SHP77 treated with DMSO at 0.1 percent for 48 hours (cell line): ENCODE results near the gene AOPEP.

Source experiments
- DNase-seq: peaks from one replicate; lab custom pipeline; 2025; lab: John Stamatoyannopoulos, UW

The AOPEP gene

DNA sequence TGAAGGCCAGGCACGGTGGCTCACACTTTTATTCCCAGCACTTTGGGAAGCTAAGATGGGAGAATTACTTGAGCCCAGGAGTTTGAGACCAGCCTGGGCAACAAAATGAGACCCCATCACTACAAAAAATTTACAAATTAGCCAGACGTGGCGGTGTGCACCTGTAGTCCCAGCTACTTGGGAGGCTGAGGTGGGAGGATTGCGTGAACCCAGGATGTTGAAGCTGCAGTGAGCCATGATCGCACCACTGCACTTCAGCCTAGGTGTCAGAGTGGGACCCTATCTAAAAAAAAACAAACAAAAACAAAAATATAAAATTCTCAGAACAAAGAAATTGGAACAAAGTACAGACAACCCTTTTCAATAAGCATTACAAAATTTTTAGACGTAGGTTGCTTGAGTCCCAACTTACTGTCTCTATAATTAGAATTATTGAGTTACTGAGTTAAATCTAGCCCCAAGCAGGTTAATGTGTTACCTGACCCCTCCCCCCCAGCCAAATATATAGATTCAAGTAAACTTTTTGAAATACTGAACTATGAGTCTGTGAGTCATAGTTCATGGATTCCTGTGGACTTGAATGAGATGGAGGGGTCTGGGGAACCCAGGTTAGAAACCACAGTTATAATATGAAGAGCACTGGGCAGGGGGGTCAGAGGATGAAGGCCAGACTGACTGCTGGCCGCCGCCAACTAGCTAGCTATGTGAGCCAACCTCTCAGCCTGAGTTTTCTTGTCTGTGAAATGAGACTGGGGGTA is 173.1 kb downstream of the AOPEP start:
- DNase-seq: no peak

DNA sequence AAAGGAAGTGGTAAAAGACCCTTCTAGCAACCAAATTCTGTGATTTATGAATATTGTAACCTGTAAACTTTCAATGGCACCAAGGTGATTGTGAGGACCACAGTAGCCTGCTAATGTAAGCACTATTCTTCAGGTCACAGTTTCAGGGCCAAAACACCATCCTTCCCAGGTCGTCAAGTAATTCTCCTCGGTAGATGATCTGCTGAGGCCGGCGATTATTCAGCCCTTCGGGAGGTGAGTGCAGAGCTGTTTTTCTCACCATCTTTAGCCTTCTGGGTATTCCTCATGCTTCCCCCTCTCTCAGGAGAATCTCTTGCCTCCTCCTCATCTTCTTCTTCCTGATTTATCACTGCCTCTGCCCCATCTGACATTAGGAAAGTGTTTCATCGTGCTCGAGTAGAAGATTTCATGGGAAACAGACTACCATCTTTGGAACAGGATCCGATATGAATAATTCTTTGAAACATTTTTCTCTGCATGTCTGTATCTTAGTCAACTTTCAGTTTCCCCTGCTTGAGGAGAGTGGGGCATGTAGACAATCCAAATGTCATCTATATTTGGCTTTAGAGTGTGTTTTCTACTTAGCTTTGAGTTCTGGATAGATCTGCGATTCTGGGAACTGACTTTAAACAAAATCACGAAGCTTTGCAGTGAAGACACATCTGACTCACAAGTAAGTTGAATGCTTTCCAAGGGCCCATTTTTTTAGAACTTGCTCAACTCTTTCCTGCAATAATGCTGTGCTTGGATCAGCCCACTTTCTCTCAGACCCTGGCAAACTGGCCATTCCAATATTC is 173.9 kb downstream of the AOPEP start:
- no peak for DNase-seq

DNA sequence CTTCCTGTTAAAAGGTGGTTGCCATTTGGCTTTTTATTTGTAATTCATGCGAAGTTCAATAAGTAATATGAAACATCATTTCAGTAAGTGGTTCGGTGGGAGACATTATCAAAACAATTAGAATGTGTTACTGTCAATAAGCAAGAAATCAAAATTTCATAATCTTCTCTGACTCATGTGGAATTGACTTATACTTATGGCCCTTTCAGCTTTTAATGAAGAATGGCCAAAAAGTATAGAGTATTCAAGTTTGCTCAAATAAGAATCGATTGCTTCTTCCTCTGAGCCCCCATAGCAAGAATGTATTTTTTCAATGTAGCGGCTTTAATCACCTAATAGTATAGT is 174.5 kb downstream of the AOPEP start:
- DNase-seq: no peak

DNA sequence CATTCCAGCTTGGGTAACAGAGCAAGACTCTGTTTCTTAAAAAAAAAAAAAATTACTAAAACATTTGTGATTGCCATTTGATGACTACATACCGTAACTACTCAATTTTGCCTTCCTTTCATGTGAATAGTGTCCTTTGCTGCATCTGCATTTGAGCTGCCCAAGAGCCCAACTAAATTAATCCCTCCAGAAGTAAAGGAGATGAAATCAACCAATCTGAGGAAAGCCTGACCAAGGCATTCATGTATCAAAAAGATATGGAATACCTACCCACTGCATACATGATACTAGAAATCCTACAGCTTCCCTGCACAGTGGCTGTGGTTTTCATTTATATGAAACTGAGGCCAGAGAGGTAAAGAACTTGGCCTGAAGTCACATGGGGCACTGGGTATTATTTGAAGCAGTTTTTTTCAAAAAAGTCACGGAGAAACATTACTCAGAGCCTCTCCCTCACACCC is 177.5 kb downstream of the AOPEP start:
- DNase-seq: no peak

DNA sequence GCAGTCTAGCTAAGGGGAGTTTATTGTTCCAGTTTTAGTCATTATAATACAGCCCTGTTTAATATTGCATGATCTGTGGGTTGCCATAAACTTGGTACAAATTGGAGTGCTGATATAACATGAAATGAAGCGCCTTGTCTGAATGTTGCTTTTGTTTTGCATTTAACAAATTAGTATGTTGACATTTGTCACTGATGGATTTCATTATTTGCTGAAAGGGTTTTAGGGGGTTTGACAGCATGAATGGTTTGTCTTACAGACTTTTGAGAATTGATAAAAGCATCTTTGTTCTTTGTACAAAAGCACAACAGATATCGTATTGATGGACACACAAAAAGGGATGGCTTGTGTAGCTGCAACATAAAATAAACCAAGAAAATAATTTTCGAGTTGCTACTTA is 178.3 kb downstream of the AOPEP start:
- DNase-seq: no peak

DNA sequence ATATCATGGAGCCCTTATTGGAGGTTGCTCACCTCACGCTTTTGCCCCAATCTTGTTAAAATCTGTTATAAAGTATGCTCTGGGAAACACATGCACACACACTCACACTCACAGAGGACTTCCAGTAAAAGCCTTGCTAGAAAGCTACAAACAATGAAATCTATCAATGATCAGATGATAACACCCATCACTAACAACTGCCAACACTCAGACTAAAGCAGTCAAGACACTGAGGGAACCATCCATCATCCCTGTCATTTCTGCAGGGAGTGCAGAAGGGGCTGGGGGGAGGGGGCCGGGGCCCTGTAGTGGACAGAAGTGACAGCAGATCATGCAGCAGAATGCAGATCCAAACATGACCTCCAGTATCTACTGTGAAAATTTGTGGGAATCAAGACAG is 179.1 kb downstream of the AOPEP start:
- DNase-seq: no peak

DNA sequence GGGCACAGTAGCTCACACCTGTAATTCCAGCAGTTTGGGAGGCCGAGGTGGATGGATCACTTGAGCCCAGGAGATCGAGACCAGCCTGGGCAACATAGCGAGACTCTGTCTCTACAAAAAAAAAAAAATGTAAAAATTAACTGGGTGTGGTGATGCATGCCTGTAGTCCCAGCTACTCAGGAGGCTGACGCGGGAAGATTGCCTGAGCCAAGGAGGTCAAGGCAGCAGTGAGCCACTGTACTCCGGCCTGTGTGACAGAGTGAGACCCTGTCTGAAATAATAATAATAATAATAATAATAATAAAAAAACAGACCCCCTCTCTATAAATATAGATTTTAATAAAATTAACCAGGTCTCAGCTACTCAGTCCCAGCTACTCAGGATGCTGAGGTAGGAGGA is 179.7 kb downstream of the AOPEP start:
- no peak for DNase-seq

DNA sequence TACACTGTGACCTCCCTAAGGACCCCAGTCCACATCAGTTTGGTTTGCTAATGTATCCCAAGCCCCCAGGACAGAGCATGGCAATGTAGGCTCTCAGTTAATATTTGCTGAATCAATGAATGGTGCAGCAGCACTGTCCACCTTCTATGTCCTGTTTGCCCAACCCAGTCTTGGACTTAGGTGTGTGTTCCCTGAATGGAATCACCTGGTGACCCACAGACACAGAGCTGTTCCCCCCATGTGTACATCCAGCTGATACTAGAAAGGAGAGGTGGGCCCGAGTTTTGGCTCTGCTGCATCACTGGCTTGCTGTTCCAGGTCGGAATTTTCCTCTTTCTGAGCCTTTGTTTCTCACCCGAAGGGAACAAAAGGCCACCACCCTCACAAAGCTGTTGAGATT is 180.2 kb downstream of the AOPEP start:
- no peak for DNase-seq

DNA sequence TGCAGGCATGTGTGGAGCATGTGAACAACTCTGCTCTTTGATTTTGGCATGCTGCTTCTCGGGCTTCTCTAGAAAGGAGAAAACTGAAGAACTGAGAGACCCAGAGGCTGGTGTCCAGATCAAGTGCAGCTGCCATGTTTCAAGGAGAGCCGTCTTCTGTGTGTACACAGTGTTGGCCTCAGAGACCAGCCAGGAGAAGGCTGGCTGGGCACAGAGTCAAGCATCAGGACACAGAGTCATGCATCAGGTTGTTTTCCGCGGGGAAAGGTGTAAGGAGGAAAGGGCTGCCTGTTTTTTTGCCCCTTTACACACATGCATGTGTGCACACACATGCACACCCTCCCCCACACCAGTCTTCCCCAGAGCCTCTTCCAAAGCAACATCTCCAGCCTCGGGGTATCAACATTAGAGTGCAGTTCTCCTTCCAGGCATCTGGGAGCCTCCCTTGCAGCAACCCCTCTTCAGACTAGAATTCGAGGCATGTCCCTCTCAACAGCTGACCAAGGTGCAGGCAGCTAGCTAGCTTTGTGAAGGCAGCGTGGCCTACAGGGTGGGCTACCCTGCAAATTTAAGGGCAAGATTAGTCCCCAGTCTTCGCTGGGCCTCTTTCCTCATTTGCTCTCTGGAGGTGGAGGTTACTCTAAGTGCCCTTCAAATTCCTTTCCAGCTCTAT is 180.9 kb downstream of the AOPEP start:
- no peak for DNase-seq

DNA sequence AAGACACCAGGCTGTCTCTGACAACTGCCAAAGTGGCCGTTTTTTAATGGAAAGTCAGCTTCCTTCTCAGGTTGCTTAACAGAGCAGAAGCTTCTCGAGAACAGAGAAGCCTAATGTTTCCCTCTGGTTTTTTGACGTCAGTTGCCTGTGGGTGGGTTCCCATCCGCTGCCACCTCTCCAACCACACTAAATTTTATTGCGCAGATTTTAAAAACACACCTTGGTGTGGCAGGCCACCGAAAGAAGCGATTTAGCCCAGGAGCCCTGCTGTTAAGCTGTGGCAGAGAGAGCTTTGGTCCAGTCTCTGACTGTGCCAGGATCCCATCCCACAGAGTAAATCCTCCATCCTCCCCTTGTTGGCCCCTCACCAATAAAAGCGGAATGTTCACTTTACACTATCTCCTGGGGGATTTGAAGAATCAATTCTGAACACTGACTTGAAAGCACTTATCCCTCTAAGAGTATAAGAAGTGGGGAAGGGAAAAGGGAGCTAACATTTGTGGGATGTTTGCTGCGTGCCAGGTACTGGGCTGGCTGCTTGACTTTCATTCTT is 181.6 kb downstream of the AOPEP start:
- no peak for DNase-seq

DNA sequence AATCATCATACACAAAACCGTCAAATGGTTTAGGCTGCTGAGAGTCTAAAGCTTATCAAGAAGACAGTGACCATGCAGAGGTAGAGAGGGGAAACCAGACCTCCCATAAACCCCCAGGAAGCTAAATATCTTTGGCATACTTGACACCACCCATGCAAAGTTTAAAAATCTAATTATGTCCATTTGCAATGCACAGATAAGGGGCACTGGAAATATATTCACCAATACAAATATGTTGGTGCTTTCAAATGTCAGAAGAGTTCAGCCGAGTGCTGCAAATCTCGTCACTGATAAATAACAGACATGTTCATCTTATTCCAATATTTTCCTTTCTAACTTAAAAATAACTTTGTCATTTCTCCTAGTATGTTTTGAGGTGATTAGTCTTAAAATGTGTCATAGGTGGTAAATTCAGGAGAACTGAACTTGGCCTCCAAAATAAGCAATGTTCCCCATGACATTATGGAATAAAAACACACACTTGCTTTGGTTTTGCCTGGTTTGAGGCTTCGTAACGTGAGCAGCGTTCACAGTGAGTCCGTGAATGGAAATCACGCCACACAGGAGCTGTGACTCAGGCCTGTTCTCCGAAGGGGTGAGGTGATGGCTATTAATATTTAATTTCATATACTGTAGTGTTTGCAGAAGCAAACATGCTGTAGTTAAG is 182.2 kb downstream of the AOPEP start:
- peak; percentile 22 for DNase-seq

DNA sequence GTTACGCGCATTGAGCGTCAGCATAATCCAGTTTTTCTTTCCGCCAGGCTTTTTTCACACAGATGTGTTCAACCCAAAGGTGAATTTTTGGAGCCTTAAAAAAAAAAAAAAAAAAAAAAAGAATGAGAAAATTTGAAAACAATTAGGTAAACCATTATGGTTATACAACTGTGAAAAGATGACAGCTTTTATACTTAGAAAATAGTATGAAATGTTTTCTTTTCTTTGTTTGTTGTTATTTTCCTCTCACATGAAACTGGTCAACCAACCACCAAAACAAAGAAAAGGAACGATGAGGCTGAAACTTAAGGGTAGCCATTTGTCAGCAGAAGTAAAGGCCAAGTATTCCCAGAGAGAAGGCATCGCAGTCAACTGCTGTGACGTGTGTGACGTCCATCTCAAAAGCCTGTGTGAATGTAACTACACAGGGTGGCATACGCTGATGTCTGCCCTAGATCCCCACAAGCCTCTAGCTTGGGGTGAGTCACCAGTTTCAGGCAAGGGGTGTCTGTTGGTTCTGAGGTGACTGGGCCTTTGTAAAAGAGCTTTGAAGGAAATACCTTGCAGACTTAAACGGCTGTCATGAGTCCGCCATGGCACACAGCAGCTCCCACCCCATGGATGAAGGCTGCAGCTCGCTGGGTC is 182.9 kb downstream of the AOPEP start:
- no peak for DNase-seq

DNA sequence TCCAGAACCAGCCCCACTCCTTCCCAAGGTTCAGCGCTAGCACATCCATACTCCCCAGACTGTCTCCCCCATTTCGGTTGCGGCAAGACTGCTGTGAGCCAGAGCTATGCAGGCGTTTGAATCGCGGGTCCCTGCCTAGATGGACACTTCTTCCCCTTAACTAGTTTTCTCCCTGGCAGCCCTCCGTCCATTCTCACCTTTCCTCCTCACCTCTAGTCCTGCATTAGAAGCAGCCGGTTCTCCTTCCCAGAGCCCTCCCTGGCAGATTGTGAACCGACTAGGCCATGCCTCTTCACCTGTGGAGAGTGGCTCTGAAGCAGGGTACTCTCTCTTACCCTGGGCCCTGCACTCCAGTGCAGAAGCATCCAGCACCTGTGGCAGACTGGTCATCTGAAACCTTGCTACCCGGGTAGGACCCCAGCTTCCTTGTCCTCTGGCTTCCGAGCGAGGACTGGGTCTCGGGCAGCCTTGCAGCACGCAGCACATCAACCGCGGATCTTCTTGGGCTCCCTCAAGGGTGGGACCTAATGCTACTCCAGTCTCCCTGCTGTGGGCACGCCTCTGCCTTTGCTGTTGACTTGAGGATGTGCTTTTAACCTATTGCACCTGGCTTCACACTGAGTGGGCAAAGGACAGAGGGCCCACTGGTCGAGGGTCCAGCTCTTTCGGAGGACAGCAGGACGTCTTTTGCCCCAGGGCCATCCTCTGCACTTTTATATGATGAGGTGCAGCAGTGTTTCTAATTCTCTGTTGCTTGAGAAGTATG is 183.6 kb downstream of the AOPEP start:
- DNase-seq: no peak

DNA sequence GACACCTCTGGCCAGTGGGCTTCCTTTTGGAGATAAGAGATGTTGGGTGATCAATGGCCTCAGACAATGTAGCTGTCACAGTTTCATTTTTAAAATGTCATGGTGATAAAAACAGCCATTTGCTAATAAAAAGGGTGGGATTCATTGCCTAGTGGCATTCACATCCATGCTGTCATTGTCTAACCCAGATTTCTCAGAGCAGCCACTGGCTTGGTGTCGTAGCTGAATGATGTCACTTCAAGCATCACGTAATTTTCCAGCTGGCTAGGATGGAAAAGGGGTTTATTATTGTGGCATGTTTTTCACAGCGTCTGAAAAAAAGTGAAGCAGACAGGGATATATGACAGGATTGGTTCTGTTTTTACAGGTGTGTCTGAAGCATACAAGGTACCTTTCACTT is 184.7 kb downstream of the AOPEP start:
- no peak for DNase-seq

DNA sequence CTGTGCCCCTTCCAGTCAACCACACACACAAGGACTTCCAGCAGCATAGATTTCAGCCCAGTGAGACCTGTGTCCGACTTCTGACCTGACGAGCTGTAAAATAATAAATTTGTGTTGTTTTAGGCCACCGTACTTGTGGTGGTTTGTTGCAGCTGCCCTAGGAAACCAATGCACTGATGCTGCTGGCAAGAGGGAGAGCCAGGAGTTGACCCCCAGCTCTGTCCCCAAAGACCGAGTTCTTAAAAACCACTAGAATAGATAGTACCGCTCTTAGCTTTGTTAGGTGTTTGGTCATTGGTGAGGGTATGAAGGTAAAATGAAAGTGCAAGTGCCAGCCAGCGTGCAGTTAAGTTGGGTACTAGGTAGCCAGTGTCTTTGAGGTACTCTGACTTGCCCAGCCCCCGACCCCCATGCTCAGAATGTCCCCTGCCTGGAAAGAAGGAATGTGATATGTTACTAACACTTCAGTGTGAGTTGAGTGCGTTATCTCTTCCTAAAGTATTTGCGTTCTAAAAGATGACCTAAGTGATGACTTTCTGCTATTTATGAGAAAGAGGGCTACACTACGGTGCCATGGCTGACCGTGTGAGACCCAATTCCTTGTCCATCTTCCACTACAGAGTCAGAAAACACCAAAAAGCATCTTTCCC is 185.6 kb downstream of the AOPEP start:
- no peak for DNase-seq

DNA sequence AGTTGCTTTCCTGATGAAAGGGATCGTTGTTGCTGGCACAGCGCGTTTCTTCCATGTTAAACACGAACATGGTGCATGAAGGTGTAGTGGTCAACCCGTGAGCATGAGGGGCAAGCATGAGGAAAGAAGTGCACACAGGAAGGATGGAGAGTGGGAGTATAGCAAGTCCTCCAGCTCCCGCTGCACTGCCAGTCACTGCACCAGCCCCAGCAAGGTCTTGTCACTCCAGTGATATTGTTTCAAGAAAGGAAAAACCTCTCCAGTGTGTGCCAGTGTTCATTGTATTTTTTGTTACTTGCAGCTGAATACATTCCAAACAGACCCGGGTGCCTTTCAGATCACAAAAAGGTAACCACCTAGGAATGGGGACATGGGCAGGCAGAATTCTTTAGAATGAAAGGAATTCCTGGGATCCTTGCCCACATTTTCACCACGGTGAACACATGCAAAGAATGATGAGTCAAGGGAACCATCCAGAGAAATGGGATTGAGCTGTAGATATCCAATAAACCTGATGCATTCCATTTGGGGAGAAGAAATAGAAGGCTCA is 186.3 kb downstream of the AOPEP start:
- DNase-seq: no peak

DNA sequence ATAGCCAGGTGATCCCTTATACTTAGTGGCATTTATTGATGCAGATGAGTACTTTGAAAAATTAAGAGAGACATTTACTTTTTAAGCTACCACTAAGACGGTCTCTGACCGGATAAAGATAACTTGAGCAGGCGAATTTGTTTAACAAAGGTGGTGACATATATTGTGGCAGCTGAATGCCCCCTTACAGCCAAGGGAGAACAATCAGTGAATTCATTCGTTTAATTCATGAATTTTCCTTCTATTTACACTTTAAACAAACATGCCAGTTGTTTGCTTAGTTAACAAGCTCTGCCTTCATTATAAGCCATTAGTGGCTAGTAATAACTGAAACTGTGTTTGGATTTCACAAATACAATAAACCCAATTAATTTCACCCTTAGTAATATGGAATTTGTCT is 187.1 kb downstream of the AOPEP start:
- no peak for DNase-seq

DNA sequence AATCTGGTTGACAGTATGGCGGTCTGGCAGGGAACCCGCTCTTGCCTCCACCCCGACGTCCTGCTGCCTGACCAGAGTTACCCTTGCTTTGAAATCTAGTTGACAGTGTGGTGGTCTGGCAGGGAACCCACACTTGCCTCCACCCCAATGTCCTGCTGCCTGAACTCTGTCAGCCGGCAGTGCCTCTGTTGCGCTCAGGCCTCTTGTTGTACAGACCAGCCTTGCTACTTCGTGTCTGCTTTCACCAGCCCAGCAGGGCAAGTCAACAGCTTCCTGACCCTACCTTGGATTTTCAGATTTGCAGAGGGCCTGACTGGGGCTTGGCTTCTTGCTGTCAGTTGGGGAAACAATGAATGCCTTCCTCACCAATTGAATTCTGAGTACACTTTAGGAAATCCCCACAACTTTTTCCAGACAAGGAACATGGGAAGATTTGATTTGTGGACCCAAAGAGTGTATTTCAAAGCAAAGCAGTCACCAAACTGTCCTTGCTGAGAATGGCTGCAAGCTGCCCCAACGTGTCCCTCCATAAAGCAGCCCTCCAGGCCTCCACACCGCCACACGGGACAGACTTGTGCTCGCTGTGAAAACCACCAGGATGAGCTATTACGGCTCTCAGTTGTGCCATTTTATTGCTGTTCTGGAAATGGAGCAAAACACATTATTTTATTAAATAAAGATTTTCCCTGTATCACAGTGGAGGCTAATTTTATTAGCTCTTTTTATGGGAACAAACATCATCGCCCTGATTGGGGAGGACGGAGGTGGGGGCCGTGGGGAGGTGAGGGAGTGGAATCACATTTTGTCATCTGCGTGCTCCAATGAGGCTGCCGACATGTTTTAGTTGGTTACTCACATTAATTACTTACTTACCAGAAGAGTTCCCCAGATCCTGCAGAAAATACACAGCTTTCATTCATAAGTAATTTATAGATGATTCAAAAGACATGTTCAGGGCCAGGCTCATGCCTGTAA is 189.3 kb downstream of the AOPEP start:
- no peak for DNase-seq

DNA sequence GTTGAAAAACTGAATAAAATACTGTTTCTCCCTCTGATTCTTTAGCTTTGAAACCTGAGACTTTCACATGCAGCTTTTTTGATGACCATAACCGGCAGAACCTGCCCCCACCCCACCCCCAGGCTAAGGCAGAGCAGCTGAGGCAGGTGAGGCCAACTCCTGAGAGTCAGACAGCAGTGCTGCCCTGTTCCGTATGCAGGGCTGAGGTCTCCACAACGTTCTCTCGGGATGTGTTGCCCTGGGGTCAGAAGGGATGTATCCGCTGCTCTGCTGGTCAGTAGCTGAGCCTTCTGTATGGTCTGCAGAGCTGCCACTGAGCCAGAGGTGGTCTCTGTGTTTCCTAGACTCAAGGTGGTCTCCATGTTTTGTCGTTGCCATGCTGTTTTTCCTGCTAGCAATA is 190.5 kb downstream of the AOPEP start:
- no peak for DNase-seq
